Trophoblast cell (in vitro differentiated cells and primary cell): ENCODE measurements around the gene ACP2.

Experiments used
- DNase-seq, 2 donors: peaks; one replicate each; pipeline ENCODE4 v3.0.0-alpha.2; 2016
- H2AFZ ChIP-seq: 2 replicates; pipeline ENCODE4 v1.6.1; 2013; ENCODE audit warnings: low read length, moderate library complexity, mild to moderate bottlenecking; ENCODE audit not compliant: insufficient read depth, poor library complexity
- H2AK5ac ChIP-seq: 2 replicates; pipeline ENCODE4 v1.6.1; 2013; ENCODE audit warnings: mild to moderate bottlenecking, low read length
- H2BK120ac ChIP-seq: 2 replicates; pipeline ENCODE4 v1.6.1; 2013; ENCODE audit warnings: low read length, mild to moderate bottlenecking, moderate library complexity; ENCODE audit not compliant: insufficient read depth, poor library complexity
- H2BK12ac ChIP-seq: 2 replicates; pipeline ENCODE4 v1.6.1; 2013; ENCODE audit warnings: mild to moderate bottlenecking, low read length, moderate library complexity
- H2BK5ac ChIP-seq: 2 replicates; pipeline ENCODE4 v1.6.1; 2013; ENCODE audit warnings: low read length, low read depth, moderate library complexity, mild to moderate bottlenecking; ENCODE audit not compliant: poor library complexity
- H3K14ac ChIP-seq: 2 replicates; pipeline ENCODE4 v1.6.1; 2013; ENCODE audit warnings: mild to moderate bottlenecking, low read length
- H3K18ac ChIP-seq: 2 replicates; pipeline ENCODE4 v1.6.1; 2013; ENCODE audit warnings: mild to moderate bottlenecking, low read length
- H3K23ac ChIP-seq: 2 replicates; pipeline ENCODE4 v1.6.1; 2013; ENCODE audit warnings: low read length
- H3K27ac ChIP-seq: 2 replicates; pipeline ENCODE4 v1.5.1; 2013; ENCODE audit warnings: low read depth, mild to moderate bottlenecking, inconsistent platforms, low read length, moderate library complexity
- H3K27me3 ChIP-seq: 2 replicates; pipeline ENCODE4 v1.6.1; 2013; ENCODE audit warnings: inconsistent platforms, mild to moderate bottlenecking, low read length, moderate library complexity; ENCODE audit not compliant: insufficient read depth
- H3K36me3 ChIP-seq, 2 experiments: 1 replicate in 1 of 2; 2 replicates in 1 of 2; pipeline ENCODE4 v1.6.1; 2013; ENCODE audit warnings: low read length in 2 of 2, mild to moderate bottlenecking in 2 of 2, moderate library complexity in 1 of 2; ENCODE audit not compliant: insufficient read depth in 2 of 2, control insufficient read depth in 1 of 2
- H3K4ac ChIP-seq: 2 replicates; pipeline ENCODE4 v1.6.1; 2013; ENCODE audit warnings: low read depth, mild to moderate bottlenecking, low read length, moderate library complexity
- H3K4me1 ChIP-seq, 2 experiments: 1 replicate in 1 of 2; 2 replicates in 1 of 2; pipeline ENCODE4 v1.6.1; 2013; ENCODE audit warnings: low read length in 2 of 2, mild to moderate bottlenecking in 2 of 2, moderate library complexity in 1 of 2; ENCODE audit not compliant: insufficient read depth in 2 of 2, control insufficient read depth in 1 of 2
- H3K4me2 ChIP-seq: 2 replicates; pipeline ENCODE4 v1.6.1; 2013; ENCODE audit warnings: inconsistent platforms, mild to moderate bottlenecking, low read length, moderate library complexity
- H3K4me3 ChIP-seq: 2 replicates; pipeline ENCODE4 v1.5.1; 2013; ENCODE audit warnings: mild to moderate bottlenecking, low read depth, low read length, inconsistent platforms
- H3K79me1 ChIP-seq: one replicate; pipeline ENCODE4 v1.6.1; 2013; ENCODE audit warnings: low read length
- H3K79me2 ChIP-seq: 2 replicates; pipeline ENCODE4 v1.6.1; 2013; ENCODE audit warnings: low read length, mild to moderate bottlenecking; ENCODE audit not compliant: control insufficient read depth, insufficient read depth, poor library complexity
- H3K9ac ChIP-seq: 2 replicates; pipeline ENCODE4 v1.6.1; 2013; ENCODE audit warnings: mild to moderate bottlenecking, low read length
- H3K9me3 ChIP-seq: 2 replicates; pipeline ENCODE4 v1.6.1; 2013; ENCODE audit warnings: low read depth, mild to moderate bottlenecking, control low read depth, inconsistent platforms, low read length; ENCODE audit not compliant: insufficient read depth
- H4K12ac ChIP-seq: 2 replicates; pipeline ENCODE4 v1.6.1; 2013; ENCODE audit warnings: low read depth, mild to moderate bottlenecking, low read length, moderate library complexity
- H4K8ac ChIP-seq: 2 replicates; pipeline ENCODE4 v1.6.1; 2013; ENCODE audit warnings: low read depth, mild to moderate bottlenecking, low read length, moderate library complexity
- H4K91ac ChIP-seq: one replicate; pipeline ENCODE4 v1.6.1; 2013; ENCODE audit warnings: low read depth, mild to moderate bottlenecking, low read length, moderate library complexity
- whole genome bisulfite sequencing: extraction: QIAGEN DNeasy Blood & Tissue Kit; methylation state at CpG from one replicate; pipeline ENCODE4 v1.1.7; 2013; ENCODE audit warnings: missing lambda C conversion rate; ENCODE audit not compliant: insufficient read length, insufficient coverage; ENCODE audit errors: extremely low coverage; 5-methylcytosine and 5-hydroxymethylcytosine counted together

Gene ACP2

DNA sequence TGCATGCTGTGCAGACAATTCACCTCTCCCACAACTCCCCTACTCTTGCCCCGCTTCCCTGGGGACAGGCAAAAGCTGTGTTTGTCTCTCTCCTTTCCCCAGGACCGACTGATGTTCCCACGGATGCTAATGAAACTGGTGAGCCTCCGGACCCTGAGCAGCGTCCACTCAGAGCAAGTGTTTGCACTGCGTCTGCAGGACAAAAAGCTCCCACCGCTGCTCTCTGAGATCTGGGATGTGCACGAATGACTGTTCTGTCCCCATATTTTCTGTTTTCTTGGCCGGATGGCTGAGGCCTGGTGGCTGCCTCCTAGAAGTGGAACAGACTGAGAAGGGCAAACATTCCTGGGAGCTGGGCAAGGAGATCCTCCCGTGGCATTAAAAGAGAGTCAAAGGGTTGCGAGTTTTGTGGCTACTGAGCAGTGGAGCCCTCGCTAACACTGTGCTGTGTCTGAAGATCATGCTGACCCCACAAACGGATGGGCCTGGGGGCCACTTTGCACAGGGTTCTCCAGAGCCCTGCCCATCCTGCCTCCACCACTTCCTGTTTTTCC lies 19.9 kb upstream of the ACP2 start:
- H3K4ac ChIP-seq: peak overlapping the region; percentile 26
- peak overlapping the region; percentile 95 for H3K27ac ChIP-seq
- no peak overlapping the region for H3K4me3 ChIP-seq
- peak overlapping the region; percentile 76 for H3K4me2 ChIP-seq
- H4K91ac ChIP-seq: peak overlapping the region; percentile 80
- H3K18ac ChIP-seq: peak overlapping the region; percentile 68
- H3K9me3 ChIP-seq: no peaks in the 10 kb centered on the region
- no peaks in the 10 kb centered on the region for H3K27me3 ChIP-seq
- peak overlapping the region; percentile 41 for H2BK12ac ChIP-seq
- H2BK120ac ChIP-seq: peak overlapping the region; percentile 87
- peak overlapping the region; percentile 92 for H4K8ac ChIP-seq
- no peak overlapping the region for H3K23ac ChIP-seq
- no peak overlapping the region for H3K9ac ChIP-seq
- H2BK5ac ChIP-seq: peak overlapping the region; percentile 67
- H2AFZ ChIP-seq: peak overlapping the region; percentile 40
- H3K4me1 ChIP-seq: peaks cover 15 to 25% of the 10 kb centered on the region in 2 experiments
- H3K79me2 ChIP-seq: peaks cover 5% of the 10 kb centered on the region
- WGBS: no CpG with 5 or more reads among the region's 13 CpGs
- H2AK5ac ChIP-seq: peak overlapping the region; percentile 40
- peaks cover 19% of the 10 kb centered on the region for H3K79me1 ChIP-seq
- peak overlapping the region; percentile 2 for H3K14ac ChIP-seq
- H4K12ac ChIP-seq: peak overlapping the region; percentile 17
- no peak for DNase-seq
- H3K36me3 ChIP-seq: no peaks in the 10 kb centered on the region

DNA sequence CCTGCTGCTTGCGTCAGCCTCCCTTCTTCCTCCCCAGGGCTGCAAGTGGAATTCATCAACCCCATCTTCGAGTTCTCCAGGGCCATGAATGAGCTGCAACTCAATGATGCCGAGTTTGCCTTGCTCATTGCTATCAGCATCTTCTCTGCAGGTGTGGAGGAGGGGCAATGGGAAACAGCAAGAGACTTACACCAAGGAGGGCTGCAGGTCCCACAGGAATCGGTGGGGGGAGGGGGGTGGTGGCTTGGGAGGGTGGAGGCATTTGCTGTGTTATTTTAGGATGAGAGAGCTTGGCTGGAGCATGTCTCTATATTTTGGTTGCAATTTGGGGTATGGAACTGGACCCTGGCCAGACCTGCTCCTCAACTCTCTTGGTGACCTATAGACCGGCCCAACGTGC lies 19.3 kb upstream of the ACP2 start:
- no CpG with 5 or more reads among the region's 6 CpGs for WGBS

DNA sequence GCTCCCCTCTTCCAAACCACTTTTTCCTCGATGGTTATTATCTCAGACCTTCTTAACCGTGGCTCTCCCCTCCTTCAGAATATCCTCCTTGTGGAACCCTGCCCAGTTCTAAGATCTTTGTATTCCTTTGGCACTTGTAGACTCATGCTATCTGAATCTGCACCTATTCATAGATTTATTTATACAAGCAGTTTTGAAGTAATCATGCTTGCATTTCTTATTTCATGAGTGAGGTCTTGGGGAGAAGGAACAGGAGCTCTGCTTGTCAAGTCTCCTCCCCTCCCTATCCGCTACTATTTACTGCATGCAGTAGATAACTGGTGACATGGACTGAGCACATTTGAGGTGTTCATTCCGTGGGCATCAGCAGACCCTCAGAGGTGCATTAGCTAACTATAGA lies 15.9 kb upstream of the ACP2 start:
- H3K23ac ChIP-seq: no peak overlapping the region
- peak overlapping the region; percentile 28 for H2BK120ac ChIP-seq
- no peak overlapping the region for H4K12ac ChIP-seq
- WGBS: no CpG with 5 or more reads among the region's 4 CpGs
- H4K8ac ChIP-seq: no peak overlapping the region
- H4K91ac ChIP-seq: peak overlapping the region; percentile 51
- H3K4me1 ChIP-seq: peaks cover 15 to 25% of the 10 kb centered on the region in 2 experiments
- H3K36me3 ChIP-seq: peaks cover 4 to 5% of the 10 kb centered on the region in 2 experiments
- H2AK5ac ChIP-seq: no peak overlapping the region
- no peak overlapping the region for H3K18ac ChIP-seq
- H3K14ac ChIP-seq: no peak overlapping the region
- peaks cover 3% of the 10 kb centered on the region for H3K79me2 ChIP-seq
- no peak overlapping the region for H2AFZ ChIP-seq
- H3K4me2 ChIP-seq: no peak overlapping the region
- no peaks in the 10 kb centered on the region for H3K27me3 ChIP-seq
- H2BK12ac ChIP-seq: no peak overlapping the region
- H2BK5ac ChIP-seq: no peak overlapping the region
- H3K4ac ChIP-seq: no peak overlapping the region
- DNase-seq: no peak
- no peak overlapping the region for H3K9ac ChIP-seq
- peaks cover 19% of the 10 kb centered on the region for H3K79me1 ChIP-seq
- H3K4me3 ChIP-seq: no peak overlapping the region
- H3K27ac ChIP-seq: no peak overlapping the region
- peaks cover 2% of the 10 kb centered on the region for H3K9me3 ChIP-seq

More for the DNA sequence above, 19.3 kb upstream of the ACP2 start:
- Histone ChIP-seq H3K4me2 (no peak overlapping the region), H3K4me1 (peaks cover 15 to 25% of the 10 kb centered on the region in 2 experiments), H3K9me3 (no peaks in the 10 kb centered on the region), H3K4ac (no peak overlapping the region), H2AFZ (no peak overlapping the region), H3K79me1 (peaks cover 19% of the 10 kb centered on the region), H2BK5ac (peak overlapping the region; percentile 67), H3K27ac (peak overlapping the region; percentile 95), H3K36me3 (no peaks in the 10 kb centered on the region), H4K12ac (no peak overlapping the region), H3K79me2 (peaks cover 5% of the 10 kb centered on the region), H3K23ac (no peak overlapping the region), H4K8ac (peak overlapping the region; percentile 92), H3K4me3 (no peak overlapping the region), H3K14ac (peak overlapping the region; percentile 2), H4K91ac (peak overlapping the region; percentile 80), H2AK5ac (peak overlapping the region; percentile 75), H3K18ac (peak overlapping the region; percentile 30), H3K27me3 (no peaks in the 10 kb centered on the region), H2BK12ac (peak overlapping the region; percentile 37), H2BK120ac (peak overlapping the region; percentile 87), H3K9ac (no peak overlapping the region)
- DNase-seq: no peak

DNA sequence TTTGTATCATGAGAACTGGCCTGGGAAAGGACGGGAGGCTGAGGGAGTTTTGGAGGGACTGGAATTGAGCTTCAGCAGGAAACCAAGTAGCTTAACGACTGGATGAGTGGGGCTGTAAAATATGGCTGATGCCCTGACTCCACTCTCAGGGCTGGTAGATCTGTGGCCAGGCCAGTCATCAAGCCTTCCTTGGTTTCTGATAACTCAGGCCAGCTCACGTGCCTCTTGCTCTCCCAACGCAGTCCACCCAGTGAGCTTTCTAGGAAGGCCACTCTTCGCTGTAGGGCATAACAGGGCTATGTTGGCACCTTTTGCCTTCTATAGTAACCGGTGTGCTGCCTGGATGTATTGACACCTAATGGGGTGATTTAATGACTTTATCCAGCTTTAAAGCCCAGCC lies 15.5 kb upstream of the ACP2 start:
- peaks cover 19% of the 10 kb centered on the region for H3K79me1 ChIP-seq
- DNase-seq: no peak
- peaks cover 4 to 5% of the 10 kb centered on the region in 2 experiments for H3K36me3 ChIP-seq
- no peak overlapping the region for H2BK5ac ChIP-seq
- no peak overlapping the region for H3K9ac ChIP-seq
- no peak overlapping the region for H2AK5ac ChIP-seq
- peaks cover 16 to 24% of the 10 kb centered on the region in 2 experiments for H3K4me1 ChIP-seq
- H4K91ac ChIP-seq: no peak overlapping the region
- H3K27ac ChIP-seq: no peak overlapping the region
- H3K4me2 ChIP-seq: no peak overlapping the region
- H2BK120ac ChIP-seq: no peak overlapping the region
- no peak overlapping the region for H3K18ac ChIP-seq
- no peak overlapping the region for H4K8ac ChIP-seq
- no peak overlapping the region for H3K14ac ChIP-seq
- H3K4ac ChIP-seq: no peak overlapping the region
- H2BK12ac ChIP-seq: no peak overlapping the region
- no peak overlapping the region for H2AFZ ChIP-seq
- H4K12ac ChIP-seq: no peak overlapping the region
- no peaks in the 10 kb centered on the region for H3K27me3 ChIP-seq
- H3K79me2 ChIP-seq: peaks cover under 1% of the 10 kb centered on the region
- WGBS: no CpG with 5 or more reads among the region's 6 CpGs
- H3K4me3 ChIP-seq: no peak overlapping the region
- peak overlapping the region; percentile 42 for H3K23ac ChIP-seq
- peaks cover 2% of the 10 kb centered on the region for H3K9me3 ChIP-seq
